ENCODE measurements around the gene CTSD. TPM values are rescaled to one million over a fixed set of nuclear protein-coding genes. Genes with fewer than 3 reads are reported as not detected.
A peak's percentile ranks its signal among the peaks of the same experiment; 100 is the strongest.

Gene CTSD
- total RNA-seq, 6 experiments from 2014 or later = 212 to 240 (median 229) TPM

DNA sequence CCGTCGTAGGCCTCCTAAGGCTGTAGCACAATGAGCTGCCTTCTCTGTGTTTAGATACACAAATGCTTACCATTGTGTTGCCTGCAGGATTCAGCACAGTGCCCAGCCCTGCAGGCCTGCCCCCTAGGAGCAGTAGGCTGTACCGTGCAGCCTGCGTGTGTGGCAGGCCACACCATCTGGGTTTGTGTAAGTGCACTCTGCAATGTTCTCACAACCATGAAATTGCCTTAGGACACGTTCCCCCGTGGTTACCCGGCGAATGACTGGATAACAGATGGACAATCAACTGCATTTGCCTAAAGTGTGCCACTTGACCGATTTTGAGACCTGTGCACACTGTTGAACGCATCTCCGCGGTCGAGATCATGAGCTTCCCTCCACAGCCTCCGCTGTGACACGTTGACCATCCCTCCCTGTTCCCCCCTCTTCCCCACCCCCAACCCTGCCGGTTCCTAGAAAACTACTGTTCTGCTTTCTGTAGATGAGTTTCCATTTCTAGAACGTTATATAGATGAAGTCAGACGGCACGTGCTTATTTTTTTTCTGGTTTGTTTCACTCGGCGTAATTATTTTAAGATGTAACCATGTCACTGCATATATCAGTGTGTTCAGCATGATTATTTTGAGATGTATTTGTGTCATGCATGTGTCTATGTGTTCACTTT is 22.2 kb upstream of the CTSD start:
- Mint-ChIP-seq H3K4me1 (ENCODE audit: low read depth) (peaks cover 19% of the 10 kb centered on the region), H3K9me3 (no peaks in the 10 kb centered on the region), H3K36me3 (ENCODE audit: low read depth) (no peaks in the 10 kb centered on the region), H3K4me3 (no peak overlapping the region), H3K27ac (no peak overlapping the region), H3K27me3 (ENCODE audit: insufficient read depth) (peaks cover 33% of the 10 kb centered on the region)
- TF ChIP-seq, protein P1, sequence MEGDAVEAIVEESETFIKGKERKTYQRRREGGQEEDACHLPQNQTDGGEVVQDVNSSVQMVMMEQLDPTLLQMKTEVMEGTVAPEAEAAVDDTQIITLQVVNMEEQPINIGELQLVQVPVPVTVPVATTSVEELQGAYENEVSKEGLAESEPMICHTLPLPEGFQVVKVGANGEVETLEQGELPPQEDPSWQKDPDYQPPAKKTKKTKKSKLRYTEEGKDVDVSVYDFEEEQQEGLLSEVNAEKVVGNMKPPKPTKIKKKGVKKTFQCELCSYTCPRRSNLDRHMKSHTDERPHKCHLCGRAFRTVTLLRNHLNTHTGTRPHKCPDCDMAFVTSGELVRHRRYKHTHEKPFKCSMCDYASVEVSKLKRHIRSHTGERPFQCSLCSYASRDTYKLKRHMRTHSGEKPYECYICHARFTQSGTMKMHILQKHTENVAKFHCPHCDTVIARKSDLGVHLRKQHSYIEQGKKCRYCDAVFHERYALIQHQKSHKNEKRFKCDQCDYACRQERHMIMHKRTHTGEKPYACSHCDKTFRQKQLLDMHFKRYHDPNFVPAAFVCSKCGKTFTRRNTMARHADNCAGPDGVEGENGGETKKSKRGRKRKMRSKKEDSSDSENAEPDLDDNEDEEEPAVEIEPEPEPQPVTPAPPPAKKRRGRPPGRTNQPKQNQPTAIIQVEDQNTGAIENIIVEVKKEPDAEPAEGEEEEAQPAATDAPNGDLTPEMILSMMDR (IDR thresholded peaks at IDR 0.05) = no peak
- DNase-seq = peak; percentile 9

DNA sequence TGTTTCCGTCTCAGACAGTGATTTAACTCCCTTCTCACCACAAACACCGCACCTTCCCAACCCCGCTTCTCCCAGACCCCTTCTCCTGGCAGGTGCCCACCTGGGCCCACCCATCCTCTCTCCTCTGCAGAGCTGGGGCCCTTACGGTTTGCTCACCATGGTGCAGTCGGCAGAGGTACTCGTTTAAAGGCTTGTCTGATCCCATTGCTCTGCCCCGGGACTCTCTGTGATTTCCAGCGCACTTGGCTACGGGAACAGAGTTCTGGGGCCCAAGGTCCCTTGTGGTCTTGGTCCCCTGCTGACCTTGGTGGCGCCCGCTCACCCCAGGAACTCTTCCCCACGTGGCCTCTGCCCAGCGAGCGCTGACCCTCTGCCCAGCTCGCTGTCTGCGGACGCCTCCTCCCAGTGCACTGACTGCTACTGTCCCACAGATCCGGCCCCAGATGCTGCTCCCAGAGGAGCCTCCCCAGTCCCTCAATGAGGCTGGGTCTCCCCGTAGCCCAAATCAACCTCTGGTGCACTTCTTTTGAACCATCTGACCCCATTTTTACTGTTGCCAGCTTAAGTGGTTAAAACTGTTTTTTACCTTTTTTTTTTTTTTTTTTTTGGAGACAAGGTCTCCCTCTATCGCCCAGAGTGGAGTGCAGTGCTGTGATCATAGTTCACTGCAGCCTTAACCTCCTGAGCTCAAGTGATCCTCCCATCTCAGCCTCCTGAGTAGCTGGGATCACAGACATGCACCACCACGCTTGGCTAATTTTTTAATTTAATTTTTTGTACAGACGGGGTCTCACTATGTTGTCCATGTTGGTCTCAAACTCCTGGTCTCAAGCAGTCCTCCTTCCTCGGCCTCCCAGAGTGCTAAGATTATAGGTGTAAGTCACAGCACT is 21.3 kb upstream of the CTSD start:
- Mint-ChIP-seq H3K27me3 (ENCODE audit: insufficient read depth) (peaks cover 36% of the 10 kb centered on the region), H3K4me1 (ENCODE audit: low read depth) (peaks cover 19% of the 10 kb centered on the region), H3K4me3 (no peak overlapping the region), H3K27ac (no peak overlapping the region), H3K36me3 (ENCODE audit: low read depth) (no peaks in the 10 kb centered on the region), H3K9me3 (no peaks in the 10 kb centered on the region)
- DNase-seq = no peak
- TF ChIP-seq, protein P1 (IDR thresholded peaks at IDR 0.05) = no peak

DNA sequence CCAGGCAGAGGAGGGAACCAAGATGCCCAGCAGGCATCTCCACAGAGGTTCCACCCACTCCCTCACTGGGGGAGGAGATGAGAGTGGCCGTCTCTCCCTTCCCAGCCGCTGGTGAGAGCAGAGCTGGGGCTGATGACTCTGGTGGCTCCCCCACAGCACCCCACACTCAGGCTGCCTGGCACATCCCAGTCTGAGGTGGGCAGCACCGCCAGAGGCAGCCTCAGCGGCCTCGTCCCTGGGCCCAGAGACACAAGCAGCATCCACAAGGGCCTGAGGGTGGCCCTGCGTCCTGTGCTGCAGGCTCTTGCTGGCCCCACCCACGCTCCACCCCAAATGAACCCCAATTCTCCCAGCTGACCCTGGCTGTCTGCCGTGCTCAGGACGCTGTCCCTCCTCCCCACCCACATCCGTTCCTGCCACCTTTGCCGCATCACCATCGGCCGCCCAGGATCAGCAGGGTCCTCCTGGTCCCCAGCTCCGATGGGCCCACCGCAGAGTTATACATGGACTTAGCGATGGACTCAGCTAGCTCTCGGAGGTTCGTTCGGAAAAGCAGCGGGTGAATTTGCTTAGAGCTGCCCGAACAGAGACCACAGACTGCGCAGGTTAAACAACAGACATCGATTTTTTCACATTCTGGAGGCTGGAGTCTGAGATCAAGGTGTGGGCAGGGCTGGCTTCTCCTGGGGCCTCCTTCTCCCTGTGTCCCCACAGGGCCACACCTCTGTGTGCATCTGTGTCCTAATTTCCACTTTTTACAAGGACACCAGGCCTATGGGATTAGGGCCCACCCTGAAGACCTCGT is 20.2 kb upstream of the CTSD start:
- TF ChIP-seq, protein P1 (IDR thresholded peaks at IDR 0.05) = no peak
- Mint-ChIP-seq H3K4me3 (no peak overlapping the region), H3K4me1 (ENCODE audit: low read depth) (peaks cover 19% of the 10 kb centered on the region), H3K27ac (no peak overlapping the region), H3K36me3 (ENCODE audit: low read depth) (no peaks in the 10 kb centered on the region), H3K9me3 (no peaks in the 10 kb centered on the region), H3K27me3 (ENCODE audit: insufficient read depth) (peaks cover 38% of the 10 kb centered on the region)
- no peak for DNase-seq

DNA sequence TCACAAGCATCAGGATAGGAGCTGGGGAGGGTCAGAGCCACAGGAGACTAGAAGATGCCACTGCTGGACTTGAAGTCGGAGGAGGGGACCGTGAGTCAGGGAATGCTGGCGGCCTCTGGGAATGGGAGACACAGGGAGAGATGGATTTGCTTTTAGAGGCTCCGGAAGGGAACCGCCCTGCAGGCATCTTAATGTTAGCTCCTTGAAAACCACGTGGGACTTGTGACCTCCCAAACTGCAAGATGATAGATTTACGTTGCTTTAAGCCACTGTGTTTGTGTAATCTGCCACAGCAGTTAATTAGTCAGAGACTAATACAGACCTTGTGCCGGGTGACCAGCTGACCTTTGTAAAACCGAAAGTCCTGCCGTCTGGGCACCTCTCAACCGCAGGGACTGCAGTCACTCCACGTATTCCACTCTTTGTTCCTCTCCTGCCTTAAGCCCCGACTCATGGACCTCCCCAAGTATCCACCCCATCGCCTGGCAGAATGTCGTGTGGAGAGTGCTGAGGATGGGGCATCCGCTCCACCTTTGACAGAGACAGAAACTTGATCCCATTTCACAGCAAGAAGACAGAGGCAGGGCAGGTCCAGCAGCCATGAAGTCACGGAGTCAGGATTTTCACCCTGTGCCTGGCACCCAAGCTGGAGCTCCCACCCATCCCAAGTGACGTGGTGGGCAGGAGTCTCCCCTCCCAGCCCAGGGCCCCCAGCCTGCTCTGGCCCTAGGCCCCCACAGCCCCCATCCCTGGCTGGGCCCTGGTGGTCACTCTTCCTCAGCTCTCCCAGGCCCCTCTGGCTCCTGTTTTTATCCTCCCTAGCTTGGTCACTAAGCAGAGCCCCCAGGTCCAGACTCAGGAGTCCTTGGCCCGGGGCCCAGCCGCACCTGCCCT is 19.4 kb upstream of the CTSD start:
- Mint-ChIP-seq H3K27me3 (ENCODE audit: insufficient read depth) (peaks cover 36% of the 10 kb centered on the region), H3K4me3 (peak overlapping the region; percentile 63), H3K9me3 (no peaks in the 10 kb centered on the region), H3K27ac (no peak overlapping the region), H3K4me1 (ENCODE audit: low read depth) (peaks cover 19% of the 10 kb centered on the region), H3K36me3 (ENCODE audit: low read depth) (no peaks in the 10 kb centered on the region)
- TF ChIP-seq, protein P1 (IDR thresholded peaks at IDR 0.05) = no peak
- peak; percentile 39 for DNase-seq
